Keratinocyte (primary cell): ENCODE results near the gene PRKCH. TPM values are rescaled to one million over a fixed set of nuclear protein-coding genes. Genes with fewer than 3 reads are reported as not detected.

Source experiments
- DNase-seq: peaks from one replicate; pipeline ENCODE4 v3.0.0-alpha.2; 2011; ENCODE audit warnings: low read depth, missing footprints, low spot score
- FAIRE-seq: peaks from 2 replicates; lab custom pipeline; 2011; peaks lifted over from hg19 to GRCh38; lab: Jason Lieb, UNC
- H2AFZ ChIP-seq: 2 replicates; pipeline ENCODE4 v1.6.0; 2012; ENCODE audit warnings: low read length, control low read depth, inconsistent platforms; ENCODE audit not compliant: control insufficient read depth
- H3K27ac ChIP-seq: 2 replicates; pipeline ENCODE4 v1.5.1; 2011; ENCODE audit warnings: low read length; ENCODE audit not compliant: control insufficient read depth, insufficient read depth
- H3K27me3 ChIP-seq: 3 replicates; pipeline ENCODE4 v1.6.0; 2011; ENCODE audit warnings: low read length; ENCODE audit not compliant: control insufficient read depth, insufficient read depth; ENCODE audit errors: extremely low read depth
- H3K36me3 ChIP-seq, 2 experiments: 2 replicates in 1 of 2; 3 replicates in 1 of 2; pipeline ENCODE4 v1.5.1; 2011; ENCODE audit warnings: low read length in 2 of 2, mild to moderate bottlenecking in 1 of 2; ENCODE audit not compliant: control insufficient read depth in 2 of 2, insufficient read depth in 2 of 2; ENCODE audit errors: extremely low read depth in 1 of 2
- H3K4me1 ChIP-seq: 3 replicates; pipeline ENCODE4 v1.5.1; 2011; ENCODE audit warnings: low read length; ENCODE audit not compliant: control insufficient read depth, insufficient read depth; ENCODE audit errors: extremely low read depth
- H3K4me2 ChIP-seq: 3 replicates; pipeline ENCODE4 v1.6.0; 2011; ENCODE audit warnings: low read depth, low read length; ENCODE audit not compliant: control insufficient read depth, insufficient read depth; ENCODE audit errors: extremely low read depth
- H3K4me3 ChIP-seq, 3 experiments: fragments of 200-600 bp in 1 of 3; sonication (generic) in 1 of 3; 2 replicates in 2 of 3; 3 replicates in 1 of 3; pipeline ENCODE4 v1.5.1; 2011 to 2016; ENCODE audit warnings: low read length in 3 of 3, mild to moderate bottlenecking in 3 of 3, control low read depth in 2 of 3, inconsistent platforms in 1 of 3, low read depth in 1 of 3, mixed read lengths in 1 of 3, mixed run types in 1 of 3, moderate library complexity in 1 of 3; ENCODE audit not compliant: control insufficient read depth in 2 of 3, insufficient read depth in 2 of 3; ENCODE audit errors: extremely low read depth in 1 of 3
- H3K79me2 ChIP-seq: 2 replicates; pipeline ENCODE4 v1.6.0; 2012; ENCODE audit warnings: low read length; ENCODE audit not compliant: control insufficient read depth, insufficient read depth
- H3K9ac ChIP-seq: 3 replicates; pipeline ENCODE4 v1.6.0; 2011; ENCODE audit warnings: low read length; ENCODE audit not compliant: control insufficient read depth, insufficient read depth; ENCODE audit errors: extremely low read depth
- H3K9me1 ChIP-seq: 3 replicates; pipeline ENCODE4 v1.6.0; 2011; ENCODE audit warnings: low read length; ENCODE audit not compliant: control insufficient read depth, insufficient read depth; ENCODE audit errors: extremely low read depth
- H3K9me3 ChIP-seq: 2 replicates; pipeline ENCODE4 v1.5.1; 2012; ENCODE audit warnings: low read depth, low read length; ENCODE audit not compliant: control insufficient read depth
- H4K20me1 ChIP-seq: 3 replicates; pipeline ENCODE4 v1.6.0; 2011; ENCODE audit warnings: low read length; ENCODE audit not compliant: control insufficient read depth, insufficient read depth; ENCODE audit errors: extremely low read depth
- CTCF ChIP-seq, 3 experiments: IDR thresholded peaks in 1 of 3; conservative IDR thresholded peaks in 1 of 3; optimal IDR thresholded peaks in 1 of 3; 2 replicates in 2 of 3; 3 replicates in 1 of 3; pipeline versions ENCODE3 to v1.5.1; 2011; ENCODE audit warnings: low read length in 3 of 3, mild to moderate bottlenecking in 3 of 3, moderate library complexity in 2 of 3, control low read depth in 1 of 3, inconsistent platforms in 1 of 3; ENCODE audit not compliant: insufficient read depth in 2 of 3; ENCODE audit errors: extremely low read depth in 1 of 3
- EZH2 ChIP-seq: IDR thresholded peaks from one replicate; pipeline ENCODE4 v1.6.1; 2012; ENCODE audit warnings: inconsistent platforms, mild to moderate bottlenecking, low read length, moderate library complexity
- dilution Hi-C: fragments of 300-500 bp; cut with MboI; formaldehyde crosslinking; loops from one replicate; pipeline ENCODE4 v1.7.0; 2020; ENCODE audit warnings: low sequenced_read_pairs; ENCODE audit not compliant: extremely low pct_ligation_motif_present
- polyA plus RNA-seq, 5 experiments: library from polyadenylated mRNA; depleted of rRNA in 3 of 5; stranded (reverse) in 3 of 5; stranded (forward) in 1 of 5; unstranded in 1 of 5; fragments of >200 nt; gene quantifications; 1 replicate in 1 of 5; 2 replicates in 3 of 5; 3 replicates in 1 of 5; pipeline versions ENCODE4 v1.2.1 to v1.2.3, GENCODE V29; 2011 to 2012; ENCODE audit warnings: missing spikeins in 2 of 5, low read depth in 1 of 5, low replicate concordance in 1 of 5

PRKCH gene
- polyA plus RNA-seq, 1 donor (not counting 4 experiments of a cell fraction or from before 2014, with no cell fraction given): 13.7 TPM

GRCh38 chr14:61480704-61481285, 159.4 kb downstream of the PRKCH start:
- dilution Hi-C loops: no loop called here
- Histone ChIP-seq H2AFZ (no peak overlapping the region), H3K4me3 (no peak overlapping the region), H3K36me3 (no peaks in the 10 kb centered on the region), H4K20me1 (no peaks in the 10 kb centered on the region), H3K9me3 (no peaks in the 10 kb centered on the region), H3K79me2 (no peaks in the 10 kb centered on the region), H3K9me1 (peaks cover 3% of the 10 kb centered on the region), H3K4me1 (peaks cover 33% of the 10 kb centered on the region), H3K9ac (no peak overlapping the region), H3K4me2 (no peak overlapping the region), H3K27ac (no peak overlapping the region), H3K27me3 (no peaks in the 10 kb centered on the region)
- TF ChIP-seq EZH2: no peak
- TF ChIP-seq CTCF (optimal IDR thresholded peaks at IDR 0.05 in 1 of 3, IDR thresholded peaks at IDR 0.05 in 1 of 3, conservative IDR thresholded peaks at IDR 0.05 in 1 of 3; ENCODE audit: extremely low read depth in 1 of 3, insufficient read depth in 2 of 3, low read length in 3 of 3): no peak
- FAIRE-seq (no peak), DNase-seq (no peak)

GRCh38 chr14:61481701-61482100, 160.3 kb downstream of the PRKCH start:
- H3K4me3 ChIP-seq: no peak overlapping the region

More at GRCh38 chr14:61481701-61482100, 160.3 kb downstream of the PRKCH start:
- Histone ChIP-seq H3K9me1 (no peaks in the 10 kb centered on the region), H3K27ac (no peak overlapping the region), H2AFZ (no peak overlapping the region), H3K36me3 (no peaks in the 10 kb centered on the region), H3K4me1 (peaks cover 24% of the 10 kb centered on the region), H4K20me1 (no peaks in the 10 kb centered on the region), H3K9ac (no peak overlapping the region), H3K79me2 (no peaks in the 10 kb centered on the region), H3K4me2 (no peak overlapping the region), H3K9me3 (no peaks in the 10 kb centered on the region), H3K27me3 (no peaks in the 10 kb centered on the region)
- dilution Hi-C loops: no loop called here
- TF ChIP-seq CTCF (optimal IDR thresholded peaks at IDR 0.05 in 1 of 3, IDR thresholded peaks at IDR 0.05 in 1 of 3, conservative IDR thresholded peaks at IDR 0.05 in 1 of 3; ENCODE audit: extremely low read depth in 1 of 3, insufficient read depth in 2 of 3, low read length in 3 of 3): no peak
- FAIRE-seq (no peak), DNase-seq (no peak)
